Neural crest cell (in vitro differentiated cells): ENCODE measurements around the gene PSMF1. TPM values are rescaled to one million over a fixed set of nuclear protein-coding genes. Genes with fewer than 3 reads are reported as not detected.

Source experiments
- DNase-seq: peaks from one replicate; pipeline ENCODE4 v3.0.0; 2021; ENCODE audit warnings: low read depth, mixed read lengths, low spot score
- H3K27ac Mint-ChIP-seq: one replicate; pipeline ENCODE4 v1.8.0; 2021; ENCODE audit warnings: mild to moderate bottlenecking, mixed read lengths; ENCODE audit not compliant: unreplicated experiment
- H3K27me3 Mint-ChIP-seq: 2 replicates; pipeline ENCODE4 v1.8.0; 2021; ENCODE audit warnings: low read depth, mild to moderate bottlenecking, mixed read lengths
- H3K36me3 Mint-ChIP-seq: 2 replicates; pipeline ENCODE4 v1.8.0; 2021; ENCODE audit warnings: low read depth, mild to moderate bottlenecking, mixed read lengths
- H3K4me1 Mint-ChIP-seq: 2 replicates; pipeline ENCODE4 v1.8.0; 2021; ENCODE audit warnings: mixed read lengths
- H3K4me3 Mint-ChIP-seq: one replicate; pipeline ENCODE4 v1.8.0; 2021; ENCODE audit warnings: mild to moderate bottlenecking, mixed read lengths
- H3K9me3 Mint-ChIP-seq: 2 replicates; pipeline ENCODE4 v1.8.0; 2021; ENCODE audit warnings: mixed read lengths
- total RNA-seq: library from RNA; stranded (reverse); gene quantifications from 2 replicates; pipeline ENCODE4 v1.2.1, GENCODE V29; 2021
- TF ChIP-seq, protein P1 (sequence below): fragments of 200-600 bp; sonication (generic); conservative IDR thresholded peaks from 2 replicates; pipeline ENCODE4 v1.5.0; 2021; ENCODE audit warnings: antibody characterized with exemption, mild to moderate bottlenecking

The PSMF1 gene
- total RNA-seq, 1 donor from 2014 or later, result 107 TPM

DNA sequence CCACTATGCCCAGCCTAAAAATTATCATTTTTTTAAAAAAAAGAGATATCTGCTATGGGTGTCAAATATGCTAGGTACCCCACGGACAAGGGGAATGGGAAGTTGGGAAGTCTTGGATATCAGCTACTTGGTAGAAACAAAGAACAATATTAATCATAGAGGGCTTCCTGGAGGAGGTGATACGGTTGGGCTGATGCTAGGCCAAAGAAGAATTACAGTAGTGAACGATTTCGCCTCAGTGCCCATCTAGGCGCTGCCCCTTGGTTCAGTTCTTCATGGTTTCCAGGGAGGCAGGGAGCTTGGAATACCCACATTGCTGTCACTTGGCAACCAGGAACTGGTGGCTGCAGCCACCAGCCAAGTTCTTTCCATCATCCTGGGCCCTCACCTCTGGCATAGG lies 5.5 kb upstream of the PSMF1 start:
- Mint-ChIP-seq H3K27me3 (peaks cover 3% of the 10 kb centered on the region), H3K9me3 (no peaks in the 10 kb centered on the region), H3K4me1 (peaks cover 17% of the 10 kb centered on the region), H3K4me3 (no peak overlapping the region), H3K27ac (no peak overlapping the region), H3K36me3 (no peaks in the 10 kb centered on the region)
- TF ChIP-seq, protein P1, sequence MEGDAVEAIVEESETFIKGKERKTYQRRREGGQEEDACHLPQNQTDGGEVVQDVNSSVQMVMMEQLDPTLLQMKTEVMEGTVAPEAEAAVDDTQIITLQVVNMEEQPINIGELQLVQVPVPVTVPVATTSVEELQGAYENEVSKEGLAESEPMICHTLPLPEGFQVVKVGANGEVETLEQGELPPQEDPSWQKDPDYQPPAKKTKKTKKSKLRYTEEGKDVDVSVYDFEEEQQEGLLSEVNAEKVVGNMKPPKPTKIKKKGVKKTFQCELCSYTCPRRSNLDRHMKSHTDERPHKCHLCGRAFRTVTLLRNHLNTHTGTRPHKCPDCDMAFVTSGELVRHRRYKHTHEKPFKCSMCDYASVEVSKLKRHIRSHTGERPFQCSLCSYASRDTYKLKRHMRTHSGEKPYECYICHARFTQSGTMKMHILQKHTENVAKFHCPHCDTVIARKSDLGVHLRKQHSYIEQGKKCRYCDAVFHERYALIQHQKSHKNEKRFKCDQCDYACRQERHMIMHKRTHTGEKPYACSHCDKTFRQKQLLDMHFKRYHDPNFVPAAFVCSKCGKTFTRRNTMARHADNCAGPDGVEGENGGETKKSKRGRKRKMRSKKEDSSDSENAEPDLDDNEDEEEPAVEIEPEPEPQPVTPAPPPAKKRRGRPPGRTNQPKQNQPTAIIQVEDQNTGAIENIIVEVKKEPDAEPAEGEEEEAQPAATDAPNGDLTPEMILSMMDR, result no peak
- no peak for DNase-seq

DNA sequence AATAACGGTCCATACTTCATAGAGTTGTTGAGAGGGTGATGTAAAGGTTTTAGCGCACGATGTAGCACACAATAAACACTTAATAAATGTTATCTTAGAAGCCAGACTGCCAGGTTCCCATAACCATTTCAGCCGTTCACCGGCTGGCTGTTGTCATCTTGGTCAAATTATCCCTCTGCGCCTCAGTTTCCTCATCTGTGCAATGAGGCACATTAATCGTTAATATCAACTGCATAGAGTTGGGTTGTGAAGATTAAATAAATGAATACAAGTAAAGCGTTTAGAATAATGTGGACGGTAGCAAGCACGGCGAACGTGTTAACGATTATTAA lies 432 bp upstream of the PSMF1 start:
- TF ChIP-seq, protein P1, result no peak
- no peak for DNase-seq
- H3K9me3 Mint-ChIP-seq, result no peaks in the 10 kb centered on the region
- H3K36me3 Mint-ChIP-seq, result no peaks in the 10 kb centered on the region
- H3K27me3 Mint-ChIP-seq, result no peaks in the 10 kb centered on the region
- peaks cover 44% of the 10 kb centered on the region for H3K4me1 Mint-ChIP-seq
- H3K27ac Mint-ChIP-seq, result no peak overlapping the region
- peak overlapping the region; percentile 96 for H3K4me3 Mint-ChIP-seq

GRCh38 chr20:1119128-1119505 lies 715 bp downstream of the PSMF1 start:
- TF ChIP-seq, protein P1, result no peak
- Mint-ChIP-seq H3K4me3 (peak overlapping the region; percentile 96), H3K27ac (no peak overlapping the region), H3K4me1 (peaks cover 44% of the 10 kb centered on the region), H3K27me3 (no peaks in the 10 kb centered on the region), H3K36me3 (no peaks in the 10 kb centered on the region), H3K9me3 (no peaks in the 10 kb centered on the region)
- DNase-seq, result no peak

DNA sequence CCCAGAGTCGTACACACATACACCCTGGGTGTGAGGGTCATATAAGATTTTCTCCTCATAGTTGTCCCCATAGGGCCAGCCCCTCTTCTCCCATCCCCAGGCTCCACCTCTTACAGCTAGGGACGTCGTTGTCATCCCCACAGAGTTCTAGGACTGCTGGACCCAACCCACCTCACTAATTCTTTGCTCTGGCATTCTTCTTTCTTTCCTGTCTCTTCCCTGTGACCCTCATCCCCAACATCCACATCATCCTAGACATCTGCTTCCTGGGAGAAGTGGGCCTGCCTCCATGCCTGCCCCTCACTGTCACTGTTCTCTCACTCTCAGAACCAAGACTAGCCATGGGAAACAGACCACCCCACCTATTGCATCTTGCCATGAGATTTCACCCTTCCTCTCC lies 1.1 kb downstream of the PSMF1 start:
- H3K9me3 Mint-ChIP-seq, result no peaks in the 10 kb centered on the region

GRCh38 chr20:1121429-1121828 lies 3.0 kb downstream of the PSMF1 start:
- H3K36me3 Mint-ChIP-seq, result no peaks in the 10 kb centered on the region
- H3K4me3 Mint-ChIP-seq, result peak overlapping the region; percentile 77
- no peaks in the 10 kb centered on the region for H3K9me3 Mint-ChIP-seq
- no peak for DNase-seq
- H3K4me1 Mint-ChIP-seq, result peaks cover 44% of the 10 kb centered on the region
- TF ChIP-seq, protein P1, result no peak
- no peaks in the 10 kb centered on the region for H3K27me3 Mint-ChIP-seq
- H3K27ac Mint-ChIP-seq, result no peak overlapping the region

More for the DNA sequence above, 1.1 kb downstream of the PSMF1 start:
- Mint-ChIP-seq H3K4me1 (peaks cover 44% of the 10 kb centered on the region), H3K36me3 (no peaks in the 10 kb centered on the region), H3K27me3 (no peaks in the 10 kb centered on the region), H3K27ac (no peak overlapping the region), H3K4me3 (peak overlapping the region; percentile 96)
- TF ChIP-seq, protein P1, result no peak
- DNase-seq, result no peak
